ENCODE results near the gene LRRC15. TPM values are rescaled to one million over a fixed set of nuclear protein-coding genes. Genes with fewer than 3 reads are reported as not detected.

LRRC15 gene
- total RNA-seq, 1 donor from 2014 or later, result 0.52 TPM

DNA sequence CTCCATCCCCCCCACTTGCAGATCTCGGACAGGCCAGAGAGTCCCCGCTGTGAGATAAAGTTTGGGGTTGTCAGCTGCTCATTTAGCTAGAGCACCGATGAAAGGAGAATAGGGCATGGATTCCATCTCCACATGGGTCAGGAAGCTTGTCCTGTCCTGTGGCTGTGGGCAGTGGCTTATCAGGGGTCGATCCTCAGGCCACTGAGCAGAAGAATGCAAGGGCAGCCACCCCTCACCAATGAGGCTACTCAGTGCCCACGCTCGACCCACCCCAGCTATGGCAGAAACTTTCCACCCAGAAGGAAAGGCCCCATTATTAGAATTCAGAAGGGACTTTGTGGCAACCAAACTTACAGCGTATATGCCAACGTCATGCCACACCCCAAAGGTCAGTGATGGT is 61.7 kb downstream of the LRRC15 start:
- Histone ChIP-seq H3K27me3 (ENCODE audit: control insufficient read depth in 3 of 3, insufficient read depth in 3 of 3, low read length in 3 of 3) (peaks cover 16 to 26% (median 18%) of the 10 kb centered on the region in 3 donors), H3K9ac (ENCODE audit: low read depth in 1 of 3, low read length in 3 of 3) (no peak overlapping the region), H3K4me3 (ENCODE audit: low read length in 3 of 3) (no peak overlapping the region), H3K36me3 (ENCODE audit: control insufficient read depth in 3 of 3, insufficient read depth in 3 of 3, low read length in 3 of 3) (no peaks in the 10 kb centered on the region), H3K9me3 (ENCODE audit: control insufficient read depth in 3 of 3, low read length in 3 of 3) (no peaks in the 10 kb centered on the region), H3K4me1 (ENCODE audit: control insufficient read depth in 3 of 3, insufficient read depth in 3 of 3, low read length in 3 of 3) (peaks cover 6 to 13% (median 7%) of the 10 kb centered on the region in 3 donors), H3K27ac (ENCODE audit: low read depth, low read length) (no peak overlapping the region)

DNA sequence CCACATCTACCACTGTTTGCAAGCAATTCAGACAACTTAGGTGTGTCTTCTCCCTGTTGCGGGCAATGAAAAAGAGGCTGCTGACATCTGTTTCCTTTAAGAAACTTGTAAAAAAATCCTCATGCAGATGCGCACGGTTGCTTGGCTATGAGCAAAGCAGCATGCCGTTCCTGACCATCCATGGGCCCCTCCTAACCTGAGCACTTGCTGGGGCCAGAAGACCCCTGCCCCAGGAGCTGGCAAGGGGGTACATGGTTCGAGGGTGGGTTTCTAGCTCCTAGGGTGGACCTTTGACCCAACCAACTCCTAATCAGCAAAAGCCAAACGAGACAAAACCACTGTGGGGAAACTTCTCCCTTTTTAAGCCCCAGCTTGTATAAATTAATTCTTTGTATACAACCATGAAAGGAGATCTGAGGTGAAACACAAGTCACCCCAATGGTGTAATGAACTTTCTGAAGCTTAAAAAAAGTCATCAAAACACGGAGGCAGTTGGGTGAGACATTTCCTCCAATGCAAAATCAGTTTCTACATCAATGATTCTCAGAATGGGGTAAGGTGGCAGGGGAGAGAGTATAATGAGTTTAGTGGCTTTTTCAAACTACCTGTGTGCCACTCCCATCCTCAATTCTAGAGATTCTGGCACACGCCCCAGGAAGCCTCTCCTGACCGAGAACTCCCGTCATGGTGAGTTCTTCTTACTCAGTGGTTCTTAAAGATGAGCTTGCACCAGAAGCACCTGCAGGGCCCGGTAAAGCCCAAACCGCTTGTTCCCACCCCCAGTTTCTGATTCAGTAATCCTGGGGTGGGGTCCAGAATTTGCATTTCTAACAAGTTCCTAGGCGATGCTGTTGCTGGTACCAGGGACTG is 62.5 kb downstream of the LRRC15 start:
- H3K9ac ChIP-seq (ENCODE audit: low read depth in 1 of 3, low read length in 3 of 3), result no peak overlapping the region
- no peak overlapping the region for H3K4me3 ChIP-seq (ENCODE audit: low read length in 3 of 3)
- no peaks in the 10 kb centered on the region for H3K9me3 ChIP-seq (ENCODE audit: control insufficient read depth in 3 of 3, low read length in 3 of 3)
- H3K36me3 ChIP-seq (ENCODE audit: control insufficient read depth in 3 of 3, insufficient read depth in 3 of 3, low read length in 3 of 3), result no peaks in the 10 kb centered on the region
- H3K27me3 ChIP-seq (ENCODE audit: control insufficient read depth in 3 of 3, insufficient read depth in 3 of 3, low read length in 3 of 3), result peaks cover 9 to 20% (median 10%) of the 10 kb centered on the region in 3 donors
- H3K27ac ChIP-seq (ENCODE audit: low read depth, low read length), result no peak overlapping the region
- peaks cover 0 to 9% (median 2%) of the 10 kb centered on the region in 3 donors for H3K4me1 ChIP-seq (ENCODE audit: control insufficient read depth in 3 of 3, insufficient read depth in 3 of 3, low read length in 3 of 3)

DNA sequence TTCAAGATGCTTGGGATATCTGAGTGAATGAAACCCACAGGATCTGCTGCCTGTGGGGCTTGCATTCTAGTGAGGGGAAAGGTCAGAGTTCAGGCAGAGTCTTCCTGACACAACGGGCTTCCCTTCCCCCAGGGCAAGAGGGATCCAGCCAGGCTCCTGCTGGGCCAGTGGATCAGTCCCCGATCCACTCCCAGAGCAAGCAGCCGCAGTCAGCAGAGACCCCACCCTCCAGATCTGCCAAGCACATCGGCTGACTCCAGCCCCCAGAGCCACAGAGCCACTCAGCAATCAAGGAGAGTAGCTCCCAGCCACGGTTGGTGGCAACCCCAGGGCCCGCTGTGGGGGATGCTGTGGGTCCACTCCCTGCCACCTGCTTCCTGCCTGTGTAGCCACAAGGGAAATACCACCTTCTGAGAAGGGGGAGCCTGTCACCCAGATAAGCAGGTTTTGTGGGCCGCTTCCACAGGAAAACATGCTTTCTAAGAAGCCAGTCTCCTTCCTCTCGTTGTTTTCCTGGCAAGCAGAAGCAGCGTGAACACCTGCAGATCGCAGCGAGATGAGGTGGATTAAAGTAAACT is 63.3 kb downstream of the LRRC15 start:
- Histone ChIP-seq H3K4me3 (ENCODE audit: low read length in 3 of 3) (no peak overlapping the region), H3K9ac (ENCODE audit: low read depth in 1 of 3, low read length in 3 of 3) (no peak overlapping the region), H3K36me3 (ENCODE audit: control insufficient read depth in 3 of 3, insufficient read depth in 3 of 3, low read length in 3 of 3) (no peaks in the 10 kb centered on the region)

DNA sequence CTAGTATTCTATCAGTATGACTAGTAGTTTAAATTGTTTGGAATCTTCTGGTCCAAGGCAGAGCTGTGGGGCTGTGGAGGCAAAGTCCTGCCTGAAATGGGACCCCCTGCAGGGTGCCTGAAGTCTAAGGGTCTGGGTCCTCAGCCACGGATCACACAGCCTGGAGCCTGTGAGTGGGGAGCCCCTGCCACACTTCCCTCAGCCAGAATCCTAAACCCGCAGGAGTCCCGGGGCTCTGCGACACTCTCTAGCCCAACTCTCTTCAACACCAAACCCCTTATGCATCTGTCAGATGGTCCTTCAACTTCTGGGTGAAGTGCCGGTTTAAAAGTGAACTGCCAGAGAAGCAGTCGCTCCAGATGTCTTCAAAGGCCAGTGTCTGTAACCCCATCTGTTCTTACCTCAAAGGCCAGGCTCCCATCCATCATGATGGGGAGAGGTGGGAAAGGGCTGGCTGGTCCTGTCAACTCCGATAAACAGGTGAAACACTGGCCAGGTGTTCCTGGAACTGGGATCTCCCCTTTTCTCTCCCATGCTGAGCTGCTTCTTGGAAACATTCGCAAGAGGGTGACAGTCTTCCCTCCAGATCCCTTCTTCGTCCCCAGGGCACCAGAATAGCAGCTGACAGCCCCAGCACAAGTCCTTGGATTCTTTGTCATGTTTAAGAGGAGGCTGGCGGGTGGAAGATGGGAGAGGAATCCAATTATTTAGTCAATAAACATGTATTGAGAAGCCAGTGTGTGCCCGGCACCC is 64.0 kb downstream of the LRRC15 start:
- H3K4me3 ChIP-seq (ENCODE audit: low read length in 3 of 3), result no peak overlapping the region
- no peak overlapping the region for H3K27ac ChIP-seq (ENCODE audit: low read depth, low read length)
- peaks cover 2 to 6% (median 2%) of the 10 kb centered on the region in 3 donors for H3K4me1 ChIP-seq (ENCODE audit: control insufficient read depth in 3 of 3, insufficient read depth in 3 of 3, low read length in 3 of 3)
- no peak overlapping the region for H3K9ac ChIP-seq (ENCODE audit: low read depth in 1 of 3, low read length in 3 of 3)
- peaks cover 2 to 13% (median 9%) of the 10 kb centered on the region in 3 donors for H3K27me3 ChIP-seq (ENCODE audit: control insufficient read depth in 3 of 3, insufficient read depth in 3 of 3, low read length in 3 of 3)
- H3K36me3 ChIP-seq (ENCODE audit: control insufficient read depth in 3 of 3, insufficient read depth in 3 of 3, low read length in 3 of 3), result no peaks in the 10 kb centered on the region
- H3K9me3 ChIP-seq (ENCODE audit: control insufficient read depth in 3 of 3, low read length in 3 of 3), result no peaks in the 10 kb centered on the region

More for the DNA sequence above, 63.3 kb downstream of the LRRC15 start:
- H3K9me3 ChIP-seq (ENCODE audit: control insufficient read depth in 3 of 3, low read length in 3 of 3), result no peaks in the 10 kb centered on the region
- H3K27ac ChIP-seq (ENCODE audit: low read depth, low read length), result no peak overlapping the region
- H3K27me3 ChIP-seq (ENCODE audit: control insufficient read depth in 3 of 3, insufficient read depth in 3 of 3, low read length in 3 of 3), result peaks cover 6 to 16% (median 9%) of the 10 kb centered on the region in 3 donors
- H3K4me1 ChIP-seq (ENCODE audit: control insufficient read depth in 3 of 3, insufficient read depth in 3 of 3, low read length in 3 of 3), result peaks cover 0 to 9% (median 2%) of the 10 kb centered on the region in 3 donors

Other genes with a start within 250 kb of the LRRC15 start
- gene HES1, start 233.6 kb downstream of the LRRC15 start, total RNA-seq, result 23.0 TPM
- gene CPN2, start 18.4 kb downstream of the LRRC15 start, total RNA-seq, result not detected
- under 0.01 TPM for gene GP5, start 29.5 kb upstream of the LRRC15 start, total RNA-seq
- gene ATP13A3, start 117.3 kb upstream of the LRRC15 start, total RNA-seq, result 44.4 TPM